NCI-H2196 treated with DMSO at 0.1 percent for 48 hours (cell line): Measurements from ENCODE around the gene SCGB3A2.

Experiments
- DNase-seq: peaks from one replicate; lab custom pipeline; 2025; ENCODE audit not compliant: unreplicated experiment; lab: John Stamatoyannopoulos, UW

Gene SCGB3A2

GRCh38 chr5:147878066-147878759 lies at the start of gene SCGB3A2:
Gene SCGB3A2, plus strand, starts transcription at chr5:147878711. Its CDS starts 93 bp downstream, at chr5:147878804.
- no peak for DNase-seq

- no peak for DNase-seq
Observed at GRCh38 chr5:147830035-147830434, 48.5 kb upstream of the SCGB3A2 start.

GRCh38 chr5:147831465-147831864 lies 47.0 kb upstream of the SCGB3A2 start, which contains the start of gene SPINK1:
Gene SPINK1, minus strand, starts transcription at chr5:147831671. Its CDS starts 94 bp downstream, at chr5:147831577.
- no peak for DNase-seq

GRCh38 chr5:147832541-147832940 lies 46.0 kb upstream of the SCGB3A2 start:
- no peak for DNase-seq

- DNase-seq, result no peak
Observed at GRCh38 chr5:147835386-147835798, 43.1 kb upstream of the SCGB3A2 start.

GRCh38 chr5:147836439-147836838 lies 42.1 kb upstream of the SCGB3A2 start:
- no peak for DNase-seq

- no peak for DNase-seq
Observed at GRCh38 chr5:147842869-147843268, 35.6 kb upstream of the SCGB3A2 start.

- no peak for DNase-seq
Observed at GRCh38 chr5:147844846-147845245, 33.7 kb upstream of the SCGB3A2 start.

GRCh38 chr5:147845618-147846017 lies 32.9 kb upstream of the SCGB3A2 start:
- no peak for DNase-seq

- no peak for DNase-seq
Observed at GRCh38 chr5:147849226-147849625, 29.3 kb upstream of the SCGB3A2 start.

- DNase-seq, result no peak
Observed at GRCh38 chr5:147851578-147851977, 26.9 kb upstream of the SCGB3A2 start.

GRCh38 chr5:147852365-147852764 lies 26.1 kb upstream of the SCGB3A2 start:
- no peak for DNase-seq

GRCh38 chr5:147853372-147853987 lies 25.0 kb upstream of the SCGB3A2 start:
- no peak for DNase-seq

GRCh38 chr5:147854331-147854730 lies 24.2 kb upstream of the SCGB3A2 start:
- DNase-seq, result no peak

- DNase-seq, result no peak
Observed at GRCh38 chr5:147854894-147855773, 23.4 kb upstream of the SCGB3A2 start.

GRCh38 chr5:147855774-147856069 lies 22.8 kb upstream of the SCGB3A2 start:
- DNase-seq, result no peak

GRCh38 chr5:147856801-147857200 lies 21.7 kb upstream of the SCGB3A2 start:
- DNase-seq, result no peak

GRCh38 chr5:147857302-147858129 lies 21.0 kb upstream of the SCGB3A2 start:
- no peak for DNase-seq

- no peak for DNase-seq
Observed at GRCh38 chr5:147858565-147858964, 19.9 kb upstream of the SCGB3A2 start.

GRCh38 chr5:147859962-147860640 lies 18.4 kb upstream of the SCGB3A2 start:
- DNase-seq, result no peak
